Ishikawa (cell line): Measurements from ENCODE around the gene DBN1.

Experiments used
- CEBPB ChIP-seq: IDR thresholded peaks from 2 replicates; pipeline ENCODE4 v1.6.1; 2012
- CREB1 ChIP-seq: IDR thresholded peaks from 2 replicates; pipeline ENCODE4 v1.6.1; 2012; ENCODE audit warnings: low read depth
- EGR1 ChIP-seq: IDR thresholded peaks from 2 replicates; pipeline ENCODE4 v1.6.1; 2012
- EP300 ChIP-seq: IDR thresholded peaks from 2 replicates; pipeline ENCODE4 v1.6.1; 2012; ENCODE audit warnings: borderline replicate concordance
- MAX ChIP-seq: IDR thresholded peaks from 2 replicates; pipeline ENCODE4 v1.6.1; 2012
- NFIC ChIP-seq: IDR thresholded peaks from 2 replicates; pipeline ENCODE4 v1.6.1; 2012
- RAD21 ChIP-seq: IDR thresholded peaks from 2 replicates; pipeline ENCODE4 v1.6.1; 2012; ENCODE audit warnings: low read depth
- REST ChIP-seq: IDR thresholded peaks from 2 replicates; pipeline ENCODE4 v1.6.1; 2012; ENCODE audit warnings: low read depth, mild to moderate bottlenecking
- TAF1 ChIP-seq: IDR thresholded peaks from 2 replicates; pipeline ENCODE4 v1.6.1; 2012; ENCODE audit warnings: low read depth, mild to moderate bottlenecking
- TEAD4 ChIP-seq: IDR thresholded peaks from 2 replicates; pipeline ENCODE4 v1.6.1; 2012
- YY1 ChIP-seq: IDR thresholded peaks from 2 replicates; pipeline ENCODE4 v1.6.1; 2012; ENCODE audit warnings: low read depth

- TF ChIP-seq EP300: no peak
- TF ChIP-seq TEAD4: no peak
- no peak for TF ChIP-seq CEBPB
- TF ChIP-seq MAX: no peak
- no peak for TF ChIP-seq REST
- no peak for TF ChIP-seq RAD21
- no peak for TF ChIP-seq TAF1
- no peak for TF ChIP-seq YY1
- no peak for TF ChIP-seq NFIC
- TF ChIP-seq EGR1: no peak
- TF ChIP-seq CREB1: no peak
Observed at GRCh38 chr5:177507165-177507564, 33.7 kb upstream of the DBN1 start.
